Tibial nerve (tissue), 4 donors: ENCODE measurements around the gene ALDH1L1. TPM values are rescaled to one million over a fixed set of nuclear protein-coding genes. Genes with fewer than 3 reads are reported as not detected.

Experiments
- DNase-seq, 2 donors: peaks; one replicate each; pipeline ENCODE4 v3.0.0-alpha.2; 2019; ENCODE audit warnings: low spot score in 2 of 2
- H3K27ac ChIP-seq, 4 donors: fragments of 200-600 bp; sonication (generic) in 3 of 4; one replicate each; pipeline ENCODE4 v1.5.1; 2017 to 2019; ENCODE audit warnings: mild to moderate bottlenecking in 1 of 4
- H3K27me3 ChIP-seq, 2 donors: fragments of 200-600 bp; sonication (generic) in 1 of 2; one replicate each; pipeline versions ENCODE4 v1.5.1 to v1.6.0; 2017 to 2019
- H3K36me3 ChIP-seq, 3 donors: fragments of 200-600 bp; sonication (generic); one replicate each; pipeline ENCODE4 v1.5.1; 2018 to 2019
- H3K4me1 ChIP-seq, 4 donors: fragments of 200-600 bp; sonication (generic) in 3 of 4; one replicate each; pipeline ENCODE4 v1.5.1; 2017 to 2019
- H3K4me3 ChIP-seq, 4 donors: fragments of 200-600 bp; sonication (generic) in 3 of 4; one replicate each; pipeline ENCODE4 v1.5.1; 2017 to 2019; ENCODE audit warnings: mild to moderate bottlenecking in 1 of 4, moderate library complexity in 1 of 4
- H3K9me3 ChIP-seq, 4 donors: fragments of 200-600 bp; sonication (generic) in 3 of 4; one replicate each; pipeline ENCODE4 v1.5.1; 2017 to 2019
- CTCF ChIP-seq, 5 experiments: fragments of 200-600 bp in 3 of 5; fragments of 450-650 bp in 2 of 5; sonication (generic) in 3 of 5; IDR thresholded peaks; one replicate each; pipeline ENCODE4 v1.5.1; 2016 to 2019; ENCODE audit warnings: antibody characterized with exemption in 5 of 5, mild to moderate bottlenecking in 3 of 5, moderate library complexity in 2 of 5
- EP300 ChIP-seq, 2 donors: sonication (generic); formaldehyde crosslinking; IDR thresholded peaks; one replicate each; pipeline ENCODE4 v1.6.1; 2017; ENCODE audit warnings: antibody characterized with exemption in 2 of 2, mild to moderate bottlenecking in 1 of 2
- POLR2A ChIP-seq, 2 donors: fragments of 450-650 bp; IDR thresholded peaks; one replicate each; pipeline ENCODE4 v1.6.1; 2017; ENCODE audit warnings: antibody characterized with exemption in 2 of 2, mild to moderate bottlenecking in 2 of 2, moderate library complexity in 2 of 2
- WGBS, 2 donors: methylation state at CpG; one replicate each; pipeline ENCODE4 v1.1.5; 2018; 5-methylcytosine and 5-hydroxymethylcytosine counted together
- total RNA-seq, 4 donors: library from RNA; depleted of rRNA; stranded (reverse); fragments of >200 nt; gene quantifications; one replicate each; pipeline ENCODE4 v1.1.0, GENCODE V29; 2016

The ALDH1L1 gene
- total RNA-seq, 4 donors from 2014 or later, result 34.5 to 87.3 (median 50.8) TPM

GRCh38 chr3:126113238-126113555 is 67.2 kb downstream of the ALDH1L1 start:
- Histone ChIP-seq H3K36me3 (no peaks in the 10 kb centered on the region), H3K4me3 (no peak overlapping the region), H3K4me1 (no peaks in the 10 kb centered on the region), H3K27ac (no peak overlapping the region), H3K9me3 (no peaks in the 10 kb centered on the region), H3K27me3 (no peaks in the 10 kb centered on the region)
- no peak for TF ChIP-seq POLR2A (IDR thresholded peaks at IDR 0.05)
- no peak for TF ChIP-seq CTCF (IDR thresholded peaks at IDR 0.05)
- no peak for TF ChIP-seq EP300 (IDR thresholded peaks at IDR 0.05)
- WGBS, 2 donors, result 52 to 73% methylated on average over 6 of the region's 6 CpGs
- no peak for DNase-seq

GRCh38 chr3:126112531-126113237 is 67.7 kb downstream of the ALDH1L1 start:
- WGBS, 2 donors, result 77% methylated on average over 13 of the region's 13 CpGs
- no peaks in the 10 kb centered on the region for H3K4me1 ChIP-seq

GRCh38 chr3:126111566-126112475 is 68.6 kb downstream of the ALDH1L1 start:
- no peak for TF ChIP-seq EP300 (IDR thresholded peaks at IDR 0.05)
- TF ChIP-seq CTCF (IDR thresholded peaks at IDR 0.05), result no peak
- TF ChIP-seq POLR2A (IDR thresholded peaks at IDR 0.05), result no peak
- no peaks in the 10 kb centered on the region for H3K4me1 ChIP-seq
- no peaks in the 10 kb centered on the region for H3K9me3 ChIP-seq
- 87 to 93% methylated on average over 14 to 17 of the region's 18 CpGs for WGBS, 2 donors
- no peak overlapping the region for H3K4me3 ChIP-seq
- no peak for DNase-seq
- no peaks in the 10 kb centered on the region for H3K27me3 ChIP-seq
- H3K36me3 ChIP-seq, result no peaks in the 10 kb centered on the region
- H3K27ac ChIP-seq, result no peak overlapping the region

More at GRCh38 chr3:126112531-126113237, 67.7 kb downstream of the ALDH1L1 start:
- Histone ChIP-seq H3K4me3 (no peak overlapping the region), H3K36me3 (no peaks in the 10 kb centered on the region), H3K27me3 (no peaks in the 10 kb centered on the region), H3K9me3 (no peaks in the 10 kb centered on the region), H3K27ac (no peak overlapping the region)
- DNase-seq, result no peak
- no peak for TF ChIP-seq POLR2A (IDR thresholded peaks at IDR 0.05)
- TF ChIP-seq EP300 (IDR thresholded peaks at IDR 0.05), result no peak
- TF ChIP-seq CTCF (IDR thresholded peaks at IDR 0.05), result no peak

- H3K27ac ChIP-seq, result no peak overlapping the region
- TF ChIP-seq EP300 (IDR thresholded peaks at IDR 0.05), result no peak
- TF ChIP-seq POLR2A (IDR thresholded peaks at IDR 0.05), result no peak
- no peaks in the 10 kb centered on the region for H3K9me3 ChIP-seq
- DNase-seq, result no peak
- no peaks in the 10 kb centered on the region for H3K4me1 ChIP-seq
- H3K4me3 ChIP-seq, result no peak overlapping the region
- no peaks in the 10 kb centered on the region for H3K27me3 ChIP-seq
- no peaks in the 10 kb centered on the region for H3K36me3 ChIP-seq
- 83 to 89% methylated on average over 9 to 10 of the region's 10 CpGs for WGBS, 2 donors
These were observed 69.2 kb downstream of the ALDH1L1 start for GRCh38 chr3:126111126-126111551.

GRCh38 chr3:126110431-126111125 is 69.8 kb downstream of the ALDH1L1 start:
- no peak overlapping the region for H3K4me3 ChIP-seq
- H3K27ac ChIP-seq, result no peak overlapping the region
- H3K36me3 ChIP-seq, result no peaks in the 10 kb centered on the region
- DNase-seq, result no peak
- no peaks in the 10 kb centered on the region for H3K9me3 ChIP-seq
- H3K4me1 ChIP-seq, result no peaks in the 10 kb centered on the region
- no peaks in the 10 kb centered on the region for H3K27me3 ChIP-seq
- 81 to 83% methylated on average over 12 of the region's 12 CpGs for WGBS, 2 donors
- TF ChIP-seq EP300 (IDR thresholded peaks at IDR 0.05) (no peak), CTCF (IDR thresholded peaks at IDR 0.05) (no peak), POLR2A (IDR thresholded peaks at IDR 0.05) (no peak)
